GM23338 (cell line): ENCODE results near the gene SEC14L6. TPM values are rescaled to one million over a fixed set of nuclear protein-coding genes. Genes with fewer than 3 reads are reported as not detected.

ENCODE experiments used
- ATAC-seq: fragments of 200-7000 bp; cut with Tn5 transposase; 3 replicates; pipeline ENCODE4 v1.9.1; 2020
- DNase-seq: peaks from one replicate; pipeline ENCODE4 v3.0.0-alpha.2; 2015; ENCODE audit warnings: low spot score
- H2AFZ ChIP-seq: fragments of 200-600 bp; sonication (generic); 2 replicates; pipeline ENCODE4 v1.8.0; 2016; ENCODE audit warnings: antibody characterized with exemption, mild to moderate bottlenecking, moderate library complexity
- H3F3A ChIP-seq: fragments of 200-600 bp; sonication (generic); replicated peaks from 2 replicates; pipeline ENCODE4 v1.8.0; 2017; ENCODE audit warnings: antibody characterized with exemption, mixed run types, low read depth
- H3K27ac ChIP-seq: fragments of 200-600 bp; sonication (generic); 2 replicates; pipeline ENCODE4 v1.6.1; 2016; ENCODE audit warnings: low read depth
- H3K27me3 ChIP-seq: fragments of 200-600 bp; sonication (generic); 2 replicates; pipeline ENCODE4 v1.8.0; 2016; ENCODE audit warnings: mild to moderate bottlenecking, mixed run types, moderate library complexity; ENCODE audit not compliant: insufficient read depth
- H3K36me3 ChIP-seq: fragments of 200-600 bp; sonication (generic); 2 replicates; pipeline ENCODE4 v1.8.0; 2016; ENCODE audit warnings: mild to moderate bottlenecking; ENCODE audit not compliant: insufficient read depth
- H3K4me1 ChIP-seq: fragments of 200-600 bp; sonication (generic); 2 replicates; pipeline ENCODE4 v1.8.0; 2016; ENCODE audit warnings: mild to moderate bottlenecking, moderate library complexity; ENCODE audit not compliant: insufficient read depth
- H3K4me2 ChIP-seq: fragments of 200-600 bp; sonication (generic); 2 replicates; pipeline ENCODE4 v1.7.1; 2017; ENCODE audit warnings: mixed run types
- H3K4me3 ChIP-seq: fragments of 200-600 bp; sonication (generic); 2 replicates; pipeline ENCODE4 v1.6.1; 2016; ENCODE audit warnings: mixed run types
- H3K79me2 ChIP-seq: fragments of 200-600 bp; sonication (generic); replicated peaks from 2 replicates; pipeline ENCODE4 v1.8.0; 2017; ENCODE audit warnings: mild to moderate bottlenecking; ENCODE audit not compliant: insufficient read depth
- H3K9me2 ChIP-seq: fragments of 200-600 bp; sonication (generic); 2 replicates; pipeline ENCODE4 v1.8.0; 2017; ENCODE audit not compliant: insufficient read depth
- H4K20me1 ChIP-seq: fragments of 200-600 bp; sonication (generic); replicated peaks from 2 replicates; pipeline ENCODE4 v1.8.0; 2017; ENCODE audit warnings: mild to moderate bottlenecking; ENCODE audit not compliant: insufficient read depth
- H3K27ac Mint-ChIP-seq: 2 replicates; pipeline ENCODE4 v1.8.0; 2020; ENCODE audit warnings: inconsistent platforms, mild to moderate bottlenecking, moderate library complexity, mixed read lengths
- H3K27me3 Mint-ChIP-seq: 3 replicates; pipeline ENCODE4 v1.8.0; 2022; ENCODE audit warnings: low read depth, mild to moderate bottlenecking, moderate library complexity, mixed read lengths, inconsistent platforms; ENCODE audit not compliant: insufficient read depth, poor library complexity
- H3K36me3 Mint-ChIP-seq: 3 replicates; pipeline ENCODE4 v1.8.0; 2021; ENCODE audit warnings: low read depth, mild to moderate bottlenecking, inconsistent platforms, moderate library complexity, mixed read lengths
- H3K4me1 Mint-ChIP-seq: 3 replicates; pipeline ENCODE4 v1.8.0; 2020; ENCODE audit warnings: mild to moderate bottlenecking, inconsistent platforms, mixed read lengths
- H3K4me3 Mint-ChIP-seq: 3 replicates; pipeline ENCODE4 v1.8.0; 2021; ENCODE audit warnings: moderate library complexity, mild to moderate bottlenecking, inconsistent platforms, mixed read lengths
- H3K9me3 Mint-ChIP-seq: 3 replicates; pipeline ENCODE4 v1.8.0; 2020; ENCODE audit warnings: moderate library complexity, mild to moderate bottlenecking, inconsistent platforms, mixed read lengths
- CREB1 ChIP-seq: fragments of 250-450 bp; sonication (Bioruptor Pico); IDR thresholded peaks from 2 replicates; pipeline ENCODE4 v1.5.0; 2020; ENCODE audit warnings: low read depth, mild to moderate bottlenecking, moderate library complexity
- EZH2phosphoT487 ChIP-seq: fragments of 200-600 bp; sonication (generic); IDR thresholded peaks from one replicate; pipeline ENCODE4 v1.8.1; 2018; ENCODE audit warnings: antibody characterized with exemption; ENCODE audit not compliant: unreplicated experiment
- JUNB ChIP-seq: IDR thresholded peaks from one replicate; pipeline ENCODE4 v1.6.1; 2016; ENCODE audit warnings: antibody characterized with exemption; ENCODE audit not compliant: unreplicated experiment
- NANOG ChIP-seq: IDR thresholded peaks from 2 replicates; pipeline ENCODE4 v1.6.1; 2016; ENCODE audit warnings: antibody characterized with exemption, borderline replicate concordance
- POLR2AphosphoS5 ChIP-seq: IDR thresholded peaks from 2 replicates; pipeline ENCODE4 v1.6.1; 2016; ENCODE audit warnings: antibody characterized with exemption, low read depth
- STAT1 ChIP-seq: IDR thresholded peaks from one replicate; pipeline ENCODE4 v1.6.1; 2016; ENCODE audit warnings: antibody characterized with exemption; ENCODE audit not compliant: unreplicated experiment
- ZNF114 ChIP-seq: fragments of 250-450 bp; sonication (Bioruptor Pico); IDR thresholded peaks from 2 replicates; pipeline ENCODE4 v1.5.0; 2020; ENCODE audit warnings: mild to moderate bottlenecking, moderate library complexity
- ZNF331 ChIP-seq: fragments of 250-450 bp; sonication (Bioruptor Pico); IDR thresholded peaks from 2 replicates; pipeline ENCODE4 v1.5.0; 2020; ENCODE audit warnings: low read depth, mild to moderate bottlenecking, moderate library complexity
- polyA plus RNA-seq: library from polyadenylated mRNA; unstranded; fragments of >200 nt; fragmentation: Nextera tagmentation; extraction: Ambion mirVana; gene quantifications from 2 replicates; pipeline ENCODE4 v1.2.1, GENCODE V29; 2016
- total RNA-seq: library from RNA; depleted of rRNA; stranded (reverse); fragments of >200 nt; shearing (Covaris generic); gene quantifications from 2 replicates; pipeline ENCODE4 v1.2.3, GENCODE V29; 2014
- TF ChIP-seq, protein P1 (sequence below): IDR thresholded peaks from 2 replicates; pipeline ENCODE4 v1.6.1; 2016; ENCODE audit warnings: antibody characterized with exemption
- TF ChIP-seq, protein P2 (sequence below): IDR thresholded peaks from one replicate; pipeline ENCODE4 v1.6.1; 2018; ENCODE audit warnings: antibody characterized with exemption; ENCODE audit not compliant: unreplicated experiment
- TF ChIP-seq, protein P3 (sequence below), 2 experiments: fragments of 200-600 bp in 1 of 2; sonication (generic) in 1 of 2; conservative IDR thresholded peaks; 2 replicates each; pipeline versions ENCODE4 v1.5.1 to v1.6.1; 2016 to 2017; ENCODE audit warnings: antibody characterized with exemption in 2 of 2, low read depth in 2 of 2, mild to moderate bottlenecking in 2 of 2, moderate library complexity in 1 of 2

The SEC14L6 gene
- total and polyA plus RNA-seq, 2 experiments from 2014 or later = 0.84 to 2.1 TPM

DNA sequence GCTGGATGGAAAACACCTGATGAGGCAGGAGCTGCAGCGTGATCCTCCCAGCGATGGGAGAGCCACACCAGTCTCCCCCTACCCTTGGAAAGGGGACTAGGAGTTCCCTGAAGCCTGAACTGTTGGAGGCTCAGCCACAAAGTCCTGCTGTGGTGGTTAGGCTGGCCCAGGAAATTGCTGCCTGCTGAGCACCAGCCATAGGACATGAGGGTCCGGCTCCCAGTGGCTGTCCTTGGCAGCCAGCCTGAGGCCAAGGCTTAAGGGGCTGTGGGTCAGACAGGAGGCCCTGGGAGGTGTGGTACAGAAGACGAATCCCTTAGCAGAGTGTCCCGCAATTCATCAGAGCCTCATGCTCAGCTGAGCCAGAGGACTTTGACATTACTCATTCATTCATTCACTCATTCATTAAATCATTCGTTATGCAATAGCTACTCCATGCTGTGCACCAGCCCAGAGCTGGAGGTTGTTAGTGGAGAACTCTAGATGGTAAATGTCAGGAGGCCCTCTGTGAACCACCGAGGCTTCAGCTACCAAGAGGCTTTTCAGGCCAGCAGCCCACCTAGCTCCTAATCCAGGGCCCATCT lies 26.6 kb downstream of the SEC14L6 start:
- Histone ChIP-seq H3K27me3 (no peaks in the 10 kb centered on the region), H3F3A (no peaks in the 10 kb centered on the region), H3K4me1 (no peaks in the 10 kb centered on the region), H3K4me2 (no peak overlapping the region), H3K79me2 (no peaks in the 10 kb centered on the region), H2AFZ (no peak overlapping the region), H4K20me1 (no peaks in the 10 kb centered on the region), H3K4me3 (no peak overlapping the region), H3K36me3 (no peaks in the 10 kb centered on the region), H3K27ac (no peak overlapping the region), H3K9me2 (no peaks in the 10 kb centered on the region; the same call in 1 of the 2 replicates)
- ATAC-seq = no peak
- Mint-ChIP-seq H3K9me3 (no peaks in the 10 kb centered on the region; the same call in 1 of the 3 replicates), H3K27me3 (peaks cover 2% of the 10 kb centered on the region), H3K4me1 (no peaks in the 10 kb centered on the region), H3K27ac (no peak overlapping the region), H3K4me3 (no peak overlapping the region), H3K36me3 (no peaks in the 10 kb centered on the region)
- no peak for DNase-seq
- TF ChIP-seq POLR2AphosphoS5 (no peak), NANOG (no peak)
- TF ChIP-seq, protein P1, sequence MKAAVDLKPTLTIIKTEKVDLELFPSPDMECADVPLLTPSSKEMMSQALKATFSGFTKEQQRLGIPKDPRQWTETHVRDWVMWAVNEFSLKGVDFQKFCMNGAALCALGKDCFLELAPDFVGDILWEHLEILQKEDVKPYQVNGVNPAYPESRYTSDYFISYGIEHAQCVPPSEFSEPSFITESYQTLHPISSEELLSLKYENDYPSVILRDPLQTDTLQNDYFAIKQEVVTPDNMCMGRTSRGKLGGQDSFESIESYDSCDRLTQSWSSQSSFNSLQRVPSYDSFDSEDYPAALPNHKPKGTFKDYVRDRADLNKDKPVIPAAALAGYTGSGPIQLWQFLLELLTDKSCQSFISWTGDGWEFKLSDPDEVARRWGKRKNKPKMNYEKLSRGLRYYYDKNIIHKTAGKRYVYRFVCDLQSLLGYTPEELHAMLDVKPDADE = no peak

DNA sequence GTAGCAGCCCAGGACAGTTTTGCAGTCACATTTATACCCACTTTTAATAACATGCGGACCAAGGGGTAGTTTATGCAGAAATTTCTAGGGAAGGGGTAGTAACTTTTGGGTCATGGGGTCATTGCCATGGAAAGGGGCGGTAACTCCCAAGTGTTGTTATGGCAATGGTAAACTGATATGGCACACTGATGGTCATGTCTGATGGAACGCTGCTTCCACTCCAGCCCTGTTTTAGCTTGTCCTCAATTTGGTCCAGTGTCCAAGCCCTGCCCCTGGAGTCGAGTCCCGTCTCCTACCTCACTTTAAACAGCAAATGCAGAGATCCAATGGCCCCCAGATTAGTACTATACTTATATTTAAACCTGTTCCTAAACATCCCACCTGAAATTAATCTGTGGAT lies 29.8 kb downstream of the SEC14L6 start:
- H2AFZ ChIP-seq = no peak overlapping the region
- no peaks in the 10 kb centered on the region for H3K36me3 Mint-ChIP-seq
- no peaks in the 10 kb centered on the region for H4K20me1 ChIP-seq
- no peak for DNase-seq
- H3K27ac ChIP-seq = no peak overlapping the region
- no peaks in the 10 kb centered on the region for H3K27me3 ChIP-seq
- no peaks in the 10 kb centered on the region; the same call in 1 of the 2 replicates for H3K9me2 ChIP-seq
- H3K4me3 ChIP-seq = no peak overlapping the region
- H3K27ac Mint-ChIP-seq = no peak overlapping the region
- no peak overlapping the region for H3K4me2 ChIP-seq
- H3K79me2 ChIP-seq = no peaks in the 10 kb centered on the region
- peaks cover 2% of the 10 kb centered on the region for H3K27me3 Mint-ChIP-seq
- no peak for ATAC-seq
- peaks cover 5% of the 10 kb centered on the region; the same call in 2 of the 3 replicates for H3K9me3 Mint-ChIP-seq
- H3K36me3 ChIP-seq = no peaks in the 10 kb centered on the region
- no peak overlapping the region for H3K4me3 Mint-ChIP-seq
- TF ChIP-seq, protein P1 = no peak
- TF ChIP-seq ZNF331 = no peak
- TF ChIP-seq CREB1 (CRISPR knock-in tag) = no peak
- no peak for TF ChIP-seq JUNB
- TF ChIP-seq, protein P2, sequence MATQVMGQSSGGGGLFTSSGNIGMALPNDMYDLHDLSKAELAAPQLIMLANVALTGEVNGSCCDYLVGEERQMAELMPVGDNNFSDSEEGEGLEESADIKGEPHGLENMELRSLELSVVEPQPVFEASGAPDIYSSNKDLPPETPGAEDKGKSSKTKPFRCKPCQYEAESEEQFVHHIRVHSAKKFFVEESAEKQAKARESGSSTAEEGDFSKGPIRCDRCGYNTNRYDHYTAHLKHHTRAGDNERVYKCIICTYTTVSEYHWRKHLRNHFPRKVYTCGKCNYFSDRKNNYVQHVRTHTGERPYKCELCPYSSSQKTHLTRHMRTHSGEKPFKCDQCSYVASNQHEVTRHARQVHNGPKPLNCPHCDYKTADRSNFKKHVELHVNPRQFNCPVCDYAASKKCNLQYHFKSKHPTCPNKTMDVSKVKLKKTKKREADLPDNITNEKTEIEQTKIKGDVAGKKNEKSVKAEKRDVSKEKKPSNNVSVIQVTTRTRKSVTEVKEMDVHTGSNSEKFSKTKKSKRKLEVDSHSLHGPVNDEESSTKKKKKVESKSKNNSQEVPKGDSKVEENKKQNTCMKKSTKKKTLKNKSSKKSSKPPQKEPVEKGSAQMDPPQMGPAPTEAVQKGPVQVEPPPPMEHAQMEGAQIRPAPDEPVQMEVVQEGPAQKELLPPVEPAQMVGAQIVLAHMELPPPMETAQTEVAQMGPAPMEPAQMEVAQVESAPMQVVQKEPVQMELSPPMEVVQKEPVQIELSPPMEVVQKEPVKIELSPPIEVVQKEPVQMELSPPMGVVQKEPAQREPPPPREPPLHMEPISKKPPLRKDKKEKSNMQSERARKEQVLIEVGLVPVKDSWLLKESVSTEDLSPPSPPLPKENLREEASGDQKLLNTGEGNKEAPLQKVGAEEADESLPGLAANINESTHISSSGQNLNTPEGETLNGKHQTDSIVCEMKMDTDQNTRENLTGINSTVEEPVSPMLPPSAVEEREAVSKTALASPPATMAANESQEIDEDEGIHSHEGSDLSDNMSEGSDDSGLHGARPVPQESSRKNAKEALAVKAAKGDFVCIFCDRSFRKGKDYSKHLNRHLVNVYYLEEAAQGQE = no peak
- TF ChIP-seq NANOG = no peak
- no peak for TF ChIP-seq STAT1
- no peak for TF ChIP-seq EZH2phosphoT487
- no peak for TF ChIP-seq POLR2AphosphoS5
- TF ChIP-seq, protein P3, sequence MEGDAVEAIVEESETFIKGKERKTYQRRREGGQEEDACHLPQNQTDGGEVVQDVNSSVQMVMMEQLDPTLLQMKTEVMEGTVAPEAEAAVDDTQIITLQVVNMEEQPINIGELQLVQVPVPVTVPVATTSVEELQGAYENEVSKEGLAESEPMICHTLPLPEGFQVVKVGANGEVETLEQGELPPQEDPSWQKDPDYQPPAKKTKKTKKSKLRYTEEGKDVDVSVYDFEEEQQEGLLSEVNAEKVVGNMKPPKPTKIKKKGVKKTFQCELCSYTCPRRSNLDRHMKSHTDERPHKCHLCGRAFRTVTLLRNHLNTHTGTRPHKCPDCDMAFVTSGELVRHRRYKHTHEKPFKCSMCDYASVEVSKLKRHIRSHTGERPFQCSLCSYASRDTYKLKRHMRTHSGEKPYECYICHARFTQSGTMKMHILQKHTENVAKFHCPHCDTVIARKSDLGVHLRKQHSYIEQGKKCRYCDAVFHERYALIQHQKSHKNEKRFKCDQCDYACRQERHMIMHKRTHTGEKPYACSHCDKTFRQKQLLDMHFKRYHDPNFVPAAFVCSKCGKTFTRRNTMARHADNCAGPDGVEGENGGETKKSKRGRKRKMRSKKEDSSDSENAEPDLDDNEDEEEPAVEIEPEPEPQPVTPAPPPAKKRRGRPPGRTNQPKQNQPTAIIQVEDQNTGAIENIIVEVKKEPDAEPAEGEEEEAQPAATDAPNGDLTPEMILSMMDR (conservative IDR thresholded peaks at IDR 0.05; ENCODE audit: low read depth in 2 of 2) = no peak
- TF ChIP-seq ZNF114 (CRISPR knock-in tag) = no peak
- no peaks in the 10 kb centered on the region for H3K4me1 ChIP-seq
- no peaks in the 10 kb centered on the region for H3F3A ChIP-seq
- H3K4me1 Mint-ChIP-seq = no peaks in the 10 kb centered on the region
